Kasumi-1 (cell line): ENCODE results near the gene LRFN2.

Source experiments
- DNase-seq, 2 experiments: peaks; one replicate each; lab custom pipeline; 2025; lab: John Stamatoyannopoulos, UW

Gene LRFN2

GRCh38 chr6:40517654-40518053, 69.5 kb downstream of the LRFN2 start:
- DNase-seq: no peak

GRCh38 chr6:40516429-40516828, 70.7 kb downstream of the LRFN2 start:
- no peak for DNase-seq

GRCh38 chr6:40512340-40512739, 74.8 kb downstream of the LRFN2 start:
- no peak for DNase-seq

- DNase-seq: no peak
These were observed 75.3 kb downstream of the LRFN2 start for GRCh38 chr6:40511884-40512283.

- DNase-seq: no peak
These were observed 76.7 kb downstream of the LRFN2 start for GRCh38 chr6:40510442-40510841.

GRCh38 chr6:40509716-40510260, 77.4 kb downstream of the LRFN2 start:
- DNase-seq: no peak

- no peak for DNase-seq
These were observed 78.1 kb downstream of the LRFN2 start for GRCh38 chr6:40509086-40509485.

- no peak for DNase-seq
These were observed 80.2 kb downstream of the LRFN2 start for GRCh38 chr6:40506954-40507353.

- DNase-seq: no peak
These were observed 81.9 kb downstream of the LRFN2 start for GRCh38 chr6:40505191-40505810.

- DNase-seq: no peak
These were observed 82.9 kb downstream of the LRFN2 start for GRCh38 chr6:40504274-40504673.

GRCh38 chr6:40500227-40500626, 86.9 kb downstream of the LRFN2 start:
- DNase-seq: no peak

- no peak for DNase-seq
These were observed 87.9 kb downstream of the LRFN2 start for GRCh38 chr6:40499215-40499614.

GRCh38 chr6:40498148-40498547, 89.0 kb downstream of the LRFN2 start:
- no peak for DNase-seq

- DNase-seq: no peak
These were observed 95.0 kb downstream of the LRFN2 start for GRCh38 chr6:40492187-40492586.

GRCh38 chr6:40490508-40490907, 96.7 kb downstream of the LRFN2 start:
- DNase-seq: no peak

GRCh38 chr6:40489798-40490197, 97.4 kb downstream of the LRFN2 start:
- DNase-seq: no peak

GRCh38 chr6:40486576-40486975, 100.6 kb downstream of the LRFN2 start:
- no peak for DNase-seq

- no peak for DNase-seq
These were observed 101.4 kb downstream of the LRFN2 start for GRCh38 chr6:40485795-40486194.

GRCh38 chr6:40485300-40485699, 101.9 kb downstream of the LRFN2 start:
- DNase-seq: no peak

- DNase-seq: no peak
These were observed 103.1 kb downstream of the LRFN2 start for GRCh38 chr6:40484066-40484465.

- no peak for DNase-seq
These were observed 104.6 kb downstream of the LRFN2 start for GRCh38 chr6:40482532-40482931.

- DNase-seq: no peak
These were observed 106.5 kb downstream of the LRFN2 start for GRCh38 chr6:40480678-40481077.

GRCh38 chr6:40479706-40480105, 107.5 kb downstream of the LRFN2 start:
- DNase-seq: no peak
